SK-N-SH (cell line): Measurements from ENCODE around the gene DHX9. TPM values are rescaled to one million over a fixed set of nuclear protein-coding genes. Genes with fewer than 3 reads are reported as not detected.

Source experiments
- CTCF ChIA-PET: fragments of 300-600, 350-600 bp; formaldehyde crosslinking; extraction: SDS; loops from one replicate; lab custom pipeline; 2021; lab: Yijun Ruan, JAX
- POLR2A ChIA-PET: fragments of 350-600 bp; sonication (Branson Sonifier 250); formaldehyde crosslinking; extraction: SDS; loops from one replicate; lab custom pipeline; 2020; ENCODE audit warnings: antibody characterized with exemption, inconsistent platforms; lab: Yijun Ruan, JAX
- DNase-seq: peaks from one replicate; pipeline ENCODE4 v3.0.0; 2012
- H2AFZ ChIP-seq: fragments of 200-600 bp; sonication (generic); 2 replicates; pipeline ENCODE4 v1.8.1; 2016; ENCODE audit warnings: antibody characterized with exemption, mild to moderate bottlenecking, low read depth
- H3F3A ChIP-seq: fragments of 200-600 bp; sonication (generic); replicated peaks from 2 replicates; pipeline ENCODE3; 2016; ENCODE audit warnings: antibody characterized with exemption, mild to moderate bottlenecking; ENCODE audit not compliant: insufficient read depth
- H3K27ac ChIP-seq, 2 experiments: fragments of 200-500 bp in 1 of 2; fragments of 200-600 bp in 1 of 2; sonication (Bioruptor generic) in 1 of 2; sonication (generic), shearing (Covaris generic) in 1 of 2; 2 replicates each; pipeline versions ENCODE4 v1.5.1 to v1.6.1; 2014 to 2016; ENCODE audit warnings: low read depth in 2 of 2, inconsistent platforms in 1 of 2, low read length in 1 of 2, mild to moderate bottlenecking in 1 of 2, mixed read lengths in 1 of 2
- H3K27me3 ChIP-seq: fragments of 200-600 bp; sonication (generic), shearing (Covaris generic); 2 replicates; pipeline ENCODE4 v1.6.1; 2016; ENCODE audit warnings: mixed run types; ENCODE audit not compliant: insufficient read depth
- H3K36me3 ChIP-seq, 2 experiments: fragments of 200-500 bp in 1 of 2; fragments of 200-600 bp in 1 of 2; sonication (Bioruptor generic) in 1 of 2; sonication (generic) in 1 of 2; replicated peaks in 1 of 2; 2 replicates each; pipeline versions ENCODE3 to v1.5.1; 2014 to 2016; ENCODE audit warnings: low read length in 1 of 2, mild to moderate bottlenecking in 1 of 2; ENCODE audit not compliant: insufficient read depth in 2 of 2, control insufficient read depth in 1 of 2
- H3K4me1 ChIP-seq, 2 experiments: fragments of 200-500 bp in 1 of 2; fragments of 200-600 bp in 1 of 2; sonication (Bioruptor generic) in 1 of 2; sonication (generic), shearing (Covaris generic) in 1 of 2; 2 replicates each; pipeline versions ENCODE4 v1.5.1 to v1.6.1; 2014 to 2016; ENCODE audit warnings: low read depth in 1 of 2, low read length in 1 of 2, mixed run types in 1 of 2; ENCODE audit not compliant: insufficient read depth in 2 of 2, control insufficient read depth in 1 of 2
- H3K4me2 ChIP-seq: fragments of 200-600 bp; sonication (generic), shearing (Covaris generic); 2 replicates; pipeline ENCODE4 v1.6.1; 2017; ENCODE audit warnings: mixed run types
- H3K4me3 ChIP-seq, 2 experiments: fragments of 200-500 bp in 1 of 2; fragments of 200-600 bp in 1 of 2; sonication (Bioruptor generic) in 1 of 2; sonication (generic), shearing (Covaris generic) in 1 of 2; 2 replicates each; pipeline versions ENCODE4 v1.5.1 to v1.8.1; 2014 to 2016; ENCODE audit warnings: low read depth in 2 of 2, inconsistent platforms in 1 of 2, low read length in 1 of 2, mild to moderate bottlenecking in 1 of 2, mixed read lengths in 1 of 2, moderate library complexity in 1 of 2
- H3K79me2 ChIP-seq: fragments of 200-600 bp; sonication (generic); 2 replicates; pipeline ENCODE4 v1.8.1; 2017; ENCODE audit warnings: mild to moderate bottlenecking; ENCODE audit not compliant: insufficient read depth
- H3K9ac ChIP-seq: fragments of 200-600 bp; sonication (generic); 2 replicates; pipeline ENCODE4 v1.6.1; 2017; ENCODE audit warnings: mixed run types
- H3K9me2 ChIP-seq: fragments of 200-600 bp; sonication (generic); 2 replicates; pipeline ENCODE4 v1.6.1; 2017; ENCODE audit warnings: mixed run types
- H3K9me3 ChIP-seq: fragments of 200-600 bp; sonication (generic); 2 replicates; pipeline ENCODE4 v1.6.1; 2017; ENCODE audit warnings: mixed run types, mild to moderate bottlenecking, moderate library complexity
- H4K20me1 ChIP-seq: fragments of 200-600 bp; sonication (generic); 2 replicates; pipeline ENCODE4 v1.6.1; 2017; ENCODE audit warnings: mild to moderate bottlenecking, mixed run types; ENCODE audit not compliant: insufficient read depth
- ELF1 ChIP-seq: IDR thresholded peaks from 2 replicates; pipeline ENCODE4 v1.4.0; 2012
- FOXJ3 ChIP-seq: sonication (generic); formaldehyde crosslinking; IDR thresholded peaks from 2 replicates; pipeline ENCODE4 v1.5.1; 2020; ENCODE audit warnings: mild to moderate bottlenecking, missing genetic modification reagents
- GATA2 ChIP-seq: sonication (generic); formaldehyde crosslinking; IDR thresholded peaks from 2 replicates; pipeline ENCODE4 v1.5.0; 2020; ENCODE audit warnings: mild to moderate bottlenecking, missing genetic modification reagents
- MEF2A ChIP-seq: IDR thresholded peaks from 2 replicates; pipeline ENCODE4 v1.4.0; 2012; ENCODE audit warnings: low read depth, borderline replicate concordance
- NRF1 ChIP-seq: IDR thresholded peaks from 2 replicates; pipeline ENCODE4 v1.6.1; 2012; ENCODE audit warnings: low read depth, mild to moderate bottlenecking, low read length
- RAD21 ChIP-seq: IDR thresholded peaks from 2 replicates; pipeline ENCODE4 v1.6.1; 2012; ENCODE audit warnings: mild to moderate bottlenecking, low read length
- RFX5 ChIP-seq: IDR thresholded peaks from 2 replicates; pipeline ENCODE4 v1.6.1; 2012; ENCODE audit warnings: mild to moderate bottlenecking, improper control_type of control experiment, low read length
- TCF12 ChIP-seq: IDR thresholded peaks from 2 replicates; pipeline ENCODE4 v1.4.0; 2012
- WGBS: methylation state at CpG from one replicate; pipeline ENCODE4 v1.1.6; 2017; ENCODE audit warnings: low lambda C conversion rate; 5-methylcytosine and 5-hydroxymethylcytosine counted together
- polyA plus RNA-seq, 3 experiments: library from polyadenylated mRNA; depleted of rRNA; stranded (reverse); fragments of >200 nt; gene quantifications; 2 replicates each; pipeline ENCODE4 v1.2.3, GENCODE V29; 2012
- TF ChIP-seq, protein P1 (sequence below): fragments of 150-350 bp; IDR thresholded peaks from 2 replicates; pipeline ENCODE4 v1.6.1; 2016; ENCODE audit warnings: mild to moderate bottlenecking, low read depth, low read length
- TF ChIP-seq, protein P2 (sequence below): fragments of 150-350 bp; IDR thresholded peaks from 2 replicates; pipeline ENCODE4 v1.6.1; 2017; ENCODE audit warnings: antibody characterized with exemption, low read length, low read depth, borderline replicate concordance
- TF ChIP-seq, protein P3 (sequence below): IDR thresholded peaks from 2 replicates; pipeline ENCODE4 v1.6.1; 2012; ENCODE audit warnings: mild to moderate bottlenecking, low read depth, low read length, moderate library complexity
- TF ChIP-seq, protein P4 (sequence below): IDR thresholded peaks from 2 replicates; pipeline ENCODE4; 2012

DHX9 gene
- polyA plus RNA-seq, 1 of the 3 experiments (the other 2 are of a cell fraction) = 145 TPM

DNA sequence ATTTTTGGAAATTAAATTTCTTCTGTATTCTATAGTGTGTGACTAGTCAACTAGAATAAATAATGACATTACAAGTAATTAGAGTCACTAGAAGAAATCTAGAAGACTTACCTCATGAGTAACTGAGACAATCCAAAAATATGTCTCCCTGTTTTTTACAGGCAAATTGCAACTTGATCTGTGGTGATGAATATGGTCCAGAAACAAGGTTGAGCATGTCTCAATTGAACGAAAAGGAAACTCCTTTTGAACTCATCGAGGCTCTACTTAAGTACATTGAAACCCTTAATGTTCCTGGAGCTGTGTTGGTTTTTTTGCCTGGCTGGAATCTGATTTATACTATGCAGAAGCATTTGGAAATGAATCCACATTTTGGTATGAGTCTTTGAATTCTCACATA is 36.7 kb downstream of the DHX9 start (continued):
- no peak for TF ChIP-seq NRF1

DNA sequence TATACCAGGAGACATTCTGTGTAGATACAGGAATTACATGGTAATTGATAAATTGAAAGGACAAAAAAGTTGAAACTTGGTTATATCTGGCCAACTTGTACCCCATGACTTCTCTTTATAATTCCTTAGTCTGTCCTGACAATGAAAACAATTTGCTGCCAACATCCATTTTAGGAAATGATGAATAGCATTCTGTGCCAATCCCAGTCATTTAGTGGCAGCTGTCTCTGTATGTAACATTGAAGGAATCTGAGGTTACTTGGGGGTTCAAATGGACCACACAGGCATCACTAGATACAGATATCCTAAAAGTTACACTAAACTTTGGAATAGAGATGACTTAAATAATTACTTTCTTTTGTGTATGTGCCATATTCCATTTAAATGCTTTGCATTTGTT is 38.2 kb downstream of the DHX9 start:
- ChIA-PET POLR2A (no interaction called here), CTCF (interaction anchor here (1.0 to 1.7 kb wide), 3 partner anchors 9 to 18 kb away, joined by 3 to 4 read pairs (median 3); no protein-coding TSS in a partner anchor)

DNA sequence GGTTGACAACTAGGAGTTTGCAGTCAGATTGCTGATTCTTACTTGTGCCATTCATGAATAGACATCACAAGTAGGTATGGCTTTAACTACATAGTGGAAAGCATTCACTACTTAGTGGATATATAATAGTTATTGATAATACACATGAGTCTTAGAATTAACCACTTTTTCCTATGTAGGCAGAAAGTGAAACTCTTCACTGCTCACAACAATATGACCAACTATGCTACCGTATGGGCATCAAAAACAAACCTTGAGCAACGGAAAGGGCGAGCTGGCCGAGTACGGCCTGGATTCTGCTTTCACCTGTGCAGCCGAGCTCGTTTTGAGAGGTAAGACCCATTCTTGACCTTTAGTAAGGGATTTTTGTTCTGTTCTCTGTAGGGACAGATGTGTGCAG is 38.7 kb downstream of the DHX9 start:
- peaks cover 26% of the 10 kb centered on the region for H3F3A ChIP-seq
- no peaks in the 10 kb centered on the region for H4K20me1 ChIP-seq

More for the DNA sequence above, 38.2 kb downstream of the DHX9 start:
- no peaks in the 10 kb centered on the region for H4K20me1 ChIP-seq
- H3K27ac ChIP-seq = no peak overlapping the region
- no peak overlapping the region for H3K4me2 ChIP-seq
- H3K9ac ChIP-seq = no peak overlapping the region
- H3K79me2 ChIP-seq = peaks cover 25% of the 10 kb centered on the region
- H3K9me3 ChIP-seq = no peaks in the 10 kb centered on the region
- peaks cover 100% of the 10 kb centered on the region in 2 experiments for H3K36me3 ChIP-seq
- no peaks in the 10 kb centered on the region for H3K4me1 ChIP-seq
- H3K4me3 ChIP-seq = no peak overlapping the region
- H3F3A ChIP-seq = peaks cover 23% of the 10 kb centered on the region
- no peak for DNase-seq
- H3K9me2 ChIP-seq = no peaks in the 10 kb centered on the region
- no peak for TF ChIP-seq GATA2 (CRISPR knock-in tag)
- TF ChIP-seq, protein P1, sequence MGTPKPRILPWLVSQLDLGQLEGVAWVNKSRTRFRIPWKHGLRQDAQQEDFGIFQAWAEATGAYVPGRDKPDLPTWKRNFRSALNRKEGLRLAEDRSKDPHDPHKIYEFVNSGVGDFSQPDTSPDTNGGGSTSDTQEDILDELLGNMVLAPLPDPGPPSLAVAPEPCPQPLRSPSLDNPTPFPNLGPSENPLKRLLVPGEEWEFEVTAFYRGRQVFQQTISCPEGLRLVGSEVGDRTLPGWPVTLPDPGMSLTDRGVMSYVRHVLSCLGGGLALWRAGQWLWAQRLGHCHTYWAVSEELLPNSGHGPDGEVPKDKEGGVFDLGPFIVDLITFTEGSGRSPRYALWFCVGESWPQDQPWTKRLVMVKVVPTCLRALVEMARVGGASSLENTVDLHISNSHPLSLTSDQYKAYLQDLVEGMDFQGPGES = no peak
- H3K27me3 ChIP-seq = no peaks in the 10 kb centered on the region
- H2AFZ ChIP-seq = no peak overlapping the region

DNA sequence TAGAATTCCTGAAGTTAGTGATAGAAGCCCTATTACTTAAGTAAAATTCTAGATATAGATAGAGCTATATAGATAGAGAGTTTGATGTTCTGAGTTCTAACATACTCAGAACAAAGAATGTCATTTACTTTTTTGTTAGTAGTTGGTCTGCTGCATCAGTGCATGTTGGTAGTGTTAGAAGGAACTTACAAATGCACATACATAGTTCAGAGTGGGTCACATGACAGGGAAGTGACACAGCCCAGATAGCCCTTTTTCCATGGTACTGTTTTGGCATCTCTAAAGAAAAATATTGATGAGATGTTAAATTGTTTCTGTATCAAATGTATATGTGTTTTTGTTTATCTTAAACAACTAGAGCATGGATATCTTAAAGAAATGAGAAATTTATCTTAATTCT is 45.7 kb downstream of the DHX9 start:
- ChIA-PET CTCF (interaction anchor here (0.7 kb wide), 1 partner anchor 388 kb away, joined by 3 read pairs; no protein-coding TSS in a partner anchor), POLR2A (no interaction called here)
- H3K4me3 ChIP-seq = no peak overlapping the region
- H3K36me3 ChIP-seq = peaks cover 86 to 90% of the 10 kb centered on the region in 2 experiments
- H4K20me1 ChIP-seq = peaks cover 10% of the 10 kb centered on the region
- H3K27ac ChIP-seq = no peak overlapping the region
- DNase-seq = no peak
- H3K9me3 ChIP-seq = no peaks in the 10 kb centered on the region
- no peak overlapping the region for H3K4me2 ChIP-seq
- no peaks in the 10 kb centered on the region for H3K9me2 ChIP-seq
- H2AFZ ChIP-seq = no peak overlapping the region
- H3F3A ChIP-seq = peaks cover 54% of the 10 kb centered on the region
- H3K27me3 ChIP-seq = no peaks in the 10 kb centered on the region
- H3K4me1 ChIP-seq = no peaks in the 10 kb centered on the region
- H3K79me2 ChIP-seq = peaks cover 18% of the 10 kb centered on the region; the same call in 1 of the 2 replicates
- H3K9ac ChIP-seq = no peak overlapping the region
- TF ChIP-seq, protein P2, sequence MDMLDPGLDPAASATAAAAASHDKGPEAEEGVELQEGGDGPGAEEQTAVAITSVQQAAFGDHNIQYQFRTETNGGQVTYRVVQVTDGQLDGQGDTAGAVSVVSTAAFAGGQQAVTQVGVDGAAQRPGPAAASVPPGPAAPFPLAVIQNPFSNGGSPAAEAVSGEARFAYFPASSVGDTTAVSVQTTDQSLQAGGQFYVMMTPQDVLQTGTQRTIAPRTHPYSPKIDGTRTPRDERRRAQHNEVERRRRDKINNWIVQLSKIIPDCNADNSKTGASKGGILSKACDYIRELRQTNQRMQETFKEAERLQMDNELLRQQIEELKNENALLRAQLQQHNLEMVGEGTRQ = no peak
- TF ChIP-seq ELF1 = no peak
- TF ChIP-seq RFX5 = no peak
- TF ChIP-seq NRF1 = no peak
- TF ChIP-seq, protein P1 = no peak
- no peak for TF ChIP-seq FOXJ3 (CRISPR knock-in tag)
- TF ChIP-seq, protein P3, sequence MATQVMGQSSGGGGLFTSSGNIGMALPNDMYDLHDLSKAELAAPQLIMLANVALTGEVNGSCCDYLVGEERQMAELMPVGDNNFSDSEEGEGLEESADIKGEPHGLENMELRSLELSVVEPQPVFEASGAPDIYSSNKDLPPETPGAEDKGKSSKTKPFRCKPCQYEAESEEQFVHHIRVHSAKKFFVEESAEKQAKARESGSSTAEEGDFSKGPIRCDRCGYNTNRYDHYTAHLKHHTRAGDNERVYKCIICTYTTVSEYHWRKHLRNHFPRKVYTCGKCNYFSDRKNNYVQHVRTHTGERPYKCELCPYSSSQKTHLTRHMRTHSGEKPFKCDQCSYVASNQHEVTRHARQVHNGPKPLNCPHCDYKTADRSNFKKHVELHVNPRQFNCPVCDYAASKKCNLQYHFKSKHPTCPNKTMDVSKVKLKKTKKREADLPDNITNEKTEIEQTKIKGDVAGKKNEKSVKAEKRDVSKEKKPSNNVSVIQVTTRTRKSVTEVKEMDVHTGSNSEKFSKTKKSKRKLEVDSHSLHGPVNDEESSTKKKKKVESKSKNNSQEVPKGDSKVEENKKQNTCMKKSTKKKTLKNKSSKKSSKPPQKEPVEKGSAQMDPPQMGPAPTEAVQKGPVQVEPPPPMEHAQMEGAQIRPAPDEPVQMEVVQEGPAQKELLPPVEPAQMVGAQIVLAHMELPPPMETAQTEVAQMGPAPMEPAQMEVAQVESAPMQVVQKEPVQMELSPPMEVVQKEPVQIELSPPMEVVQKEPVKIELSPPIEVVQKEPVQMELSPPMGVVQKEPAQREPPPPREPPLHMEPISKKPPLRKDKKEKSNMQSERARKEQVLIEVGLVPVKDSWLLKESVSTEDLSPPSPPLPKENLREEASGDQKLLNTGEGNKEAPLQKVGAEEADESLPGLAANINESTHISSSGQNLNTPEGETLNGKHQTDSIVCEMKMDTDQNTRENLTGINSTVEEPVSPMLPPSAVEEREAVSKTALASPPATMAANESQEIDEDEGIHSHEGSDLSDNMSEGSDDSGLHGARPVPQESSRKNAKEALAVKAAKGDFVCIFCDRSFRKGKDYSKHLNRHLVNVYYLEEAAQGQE = no peak
- no peak for TF ChIP-seq RAD21
- TF ChIP-seq, protein P4, sequence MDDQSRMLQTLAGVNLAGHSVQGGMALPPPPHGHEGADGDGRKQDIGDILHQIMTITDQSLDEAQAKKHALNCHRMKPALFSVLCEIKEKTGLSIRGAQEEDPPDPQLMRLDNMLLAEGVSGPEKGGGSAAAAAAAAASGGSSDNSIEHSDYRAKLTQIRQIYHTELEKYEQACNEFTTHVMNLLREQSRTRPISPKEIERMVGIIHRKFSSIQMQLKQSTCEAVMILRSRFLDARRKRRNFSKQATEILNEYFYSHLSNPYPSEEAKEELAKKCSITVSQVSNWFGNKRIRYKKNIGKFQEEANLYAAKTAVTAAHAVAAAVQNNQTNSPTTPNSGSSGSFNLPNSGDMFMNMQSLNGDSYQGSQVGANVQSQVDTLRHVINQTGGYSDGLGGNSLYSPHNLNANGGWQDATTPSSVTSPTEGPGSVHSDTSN = no peak
- no peak for TF ChIP-seq MEF2A

More for the DNA sequence above, 38.7 kb downstream of the DHX9 start:
- Histone ChIP-seq H3K36me3 (peaks cover 97 to 98% of the 10 kb centered on the region in 2 experiments), H3K4me2 (no peak overlapping the region)
- TF ChIP-seq TCF12 = no peak
- TF ChIP-seq, all 33 proteins: peak for 0
- DNase-seq = no peak
- ChIA-PET CTCF (interaction anchor here (1.3 kb wide), 1 partner anchor 10 kb away, joined by 3 read pairs; no protein-coding TSS in a partner anchor), POLR2A (no interaction called here)
- Histone ChIP-seq H3K27ac (no peak overlapping the region; a peak in 1 of 4 replicates), H3K27me3 (no peaks in the 10 kb centered on the region), H2AFZ (no peak overlapping the region), H3K4me3 (no peak overlapping the region), H3K9me3 (no peaks in the 10 kb centered on the region), H3K9me2 (no peaks in the 10 kb centered on the region), H3K4me1 (no peaks in the 10 kb centered on the region), H3K9ac (no peak overlapping the region), H3K79me2 (peaks cover 26% of the 10 kb centered on the region)
- WGBS = 100% methylated on average over 7 of the region's 7 CpGs
